Measurements from ENCODE around the gene TOR3A.

DNA sequence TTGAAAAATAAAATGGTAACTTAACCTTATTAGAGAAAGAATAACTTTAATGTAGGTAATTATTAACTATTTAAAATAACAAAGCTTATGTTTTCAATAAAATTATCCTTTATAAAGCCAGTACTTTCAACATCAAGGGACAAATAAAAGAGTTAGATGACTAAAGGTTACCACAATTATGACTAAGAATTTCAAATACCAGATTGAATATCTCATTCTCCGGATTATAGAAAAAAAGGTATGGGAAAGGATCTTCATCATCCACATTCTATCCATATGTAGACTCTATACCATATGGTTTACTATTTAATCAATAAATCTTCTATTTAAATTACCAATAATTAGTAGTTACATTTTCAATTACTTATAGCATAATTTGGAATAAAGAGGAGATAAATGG is 62.8 kb downstream of the TOR3A start:
- TF ChIP-seq NRF1 (IDR thresholded peaks at IDR 0.05; ENCODE audit: low read depth, low read length) (no peak), YY1 (IDR thresholded peaks at IDR 0.05; ENCODE audit: low read depth, low read length) (no peak), TAF1 (IDR thresholded peaks at IDR 0.05; ENCODE audit: low read depth, low read length) (no peak), GTF2F1 (IDR thresholded peaks at IDR 0.05; ENCODE audit: borderline replicate concordance, low read depth, low read length) (no peak), CHD2 (IDR thresholded peaks at IDR 0.05; ENCODE audit: low read length) (no peak), EZH2 (IDR thresholded peaks at IDR 0.05; ENCODE audit: low read depth, low read length, severe bottlenecking) (no peak), POLR2A (IDR thresholded peaks at IDR 0.05; ENCODE audit: control extremely low read depth in 1 of 2, low read depth in 2 of 2, low read length in 2 of 2) (no peak), EP300 (IDR thresholded peaks at IDR 0.05; ENCODE audit: borderline replicate concordance in 1 of 2, low read depth in 2 of 2, low read length in 2 of 2) (no peak), RNF2 (IDR thresholded peaks at IDR 0.05; ENCODE audit: borderline replicate concordance, low read depth, low read length, missing control alignments, poor library complexity, severe bottlenecking) (no peak), SIX5 (IDR thresholded peaks at IDR 0.05; ENCODE audit: low read depth, low read length) (no peak)
- TF ChIP-seq, protein P1, sequence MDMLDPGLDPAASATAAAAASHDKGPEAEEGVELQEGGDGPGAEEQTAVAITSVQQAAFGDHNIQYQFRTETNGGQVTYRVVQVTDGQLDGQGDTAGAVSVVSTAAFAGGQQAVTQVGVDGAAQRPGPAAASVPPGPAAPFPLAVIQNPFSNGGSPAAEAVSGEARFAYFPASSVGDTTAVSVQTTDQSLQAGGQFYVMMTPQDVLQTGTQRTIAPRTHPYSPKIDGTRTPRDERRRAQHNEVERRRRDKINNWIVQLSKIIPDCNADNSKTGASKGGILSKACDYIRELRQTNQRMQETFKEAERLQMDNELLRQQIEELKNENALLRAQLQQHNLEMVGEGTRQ (IDR thresholded peaks at IDR 0.05; ENCODE audit: low read length) = no peak
- TF ChIP-seq, protein P2, sequence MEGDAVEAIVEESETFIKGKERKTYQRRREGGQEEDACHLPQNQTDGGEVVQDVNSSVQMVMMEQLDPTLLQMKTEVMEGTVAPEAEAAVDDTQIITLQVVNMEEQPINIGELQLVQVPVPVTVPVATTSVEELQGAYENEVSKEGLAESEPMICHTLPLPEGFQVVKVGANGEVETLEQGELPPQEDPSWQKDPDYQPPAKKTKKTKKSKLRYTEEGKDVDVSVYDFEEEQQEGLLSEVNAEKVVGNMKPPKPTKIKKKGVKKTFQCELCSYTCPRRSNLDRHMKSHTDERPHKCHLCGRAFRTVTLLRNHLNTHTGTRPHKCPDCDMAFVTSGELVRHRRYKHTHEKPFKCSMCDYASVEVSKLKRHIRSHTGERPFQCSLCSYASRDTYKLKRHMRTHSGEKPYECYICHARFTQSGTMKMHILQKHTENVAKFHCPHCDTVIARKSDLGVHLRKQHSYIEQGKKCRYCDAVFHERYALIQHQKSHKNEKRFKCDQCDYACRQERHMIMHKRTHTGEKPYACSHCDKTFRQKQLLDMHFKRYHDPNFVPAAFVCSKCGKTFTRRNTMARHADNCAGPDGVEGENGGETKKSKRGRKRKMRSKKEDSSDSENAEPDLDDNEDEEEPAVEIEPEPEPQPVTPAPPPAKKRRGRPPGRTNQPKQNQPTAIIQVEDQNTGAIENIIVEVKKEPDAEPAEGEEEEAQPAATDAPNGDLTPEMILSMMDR (IDR thresholded peaks at IDR 0.05; ENCODE audit: control extremely low read depth in 1 of 3, insufficient read depth in 1 of 3, low read depth in 1 of 3, low read length in 3 of 3) = no peak

All from H1 (cell line).